ENCODE results near the gene C2orf69.
"Not testable (repeated sequence)": the region's sequence is repeated elsewhere in the genome, so short reads cannot be mapped to it uniquely, and the experiment has no call there.

C2orf69 gene, protein sequence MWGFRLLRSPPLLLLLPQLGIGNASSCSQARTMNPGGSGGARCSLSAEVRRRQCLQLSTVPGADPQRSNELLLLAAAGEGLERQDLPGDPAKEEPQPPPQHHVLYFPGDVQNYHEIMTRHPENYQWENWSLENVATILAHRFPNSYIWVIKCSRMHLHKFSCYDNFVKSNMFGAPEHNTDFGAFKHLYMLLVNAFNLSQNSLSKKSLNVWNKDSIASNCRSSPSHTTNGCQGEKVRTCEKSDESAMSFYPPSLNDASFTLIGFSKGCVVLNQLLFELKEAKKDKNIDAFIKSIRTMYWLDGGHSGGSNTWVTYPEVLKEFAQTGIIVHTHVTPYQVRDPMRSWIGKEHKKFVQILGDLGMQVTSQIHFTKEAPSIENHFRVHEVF

DNA sequence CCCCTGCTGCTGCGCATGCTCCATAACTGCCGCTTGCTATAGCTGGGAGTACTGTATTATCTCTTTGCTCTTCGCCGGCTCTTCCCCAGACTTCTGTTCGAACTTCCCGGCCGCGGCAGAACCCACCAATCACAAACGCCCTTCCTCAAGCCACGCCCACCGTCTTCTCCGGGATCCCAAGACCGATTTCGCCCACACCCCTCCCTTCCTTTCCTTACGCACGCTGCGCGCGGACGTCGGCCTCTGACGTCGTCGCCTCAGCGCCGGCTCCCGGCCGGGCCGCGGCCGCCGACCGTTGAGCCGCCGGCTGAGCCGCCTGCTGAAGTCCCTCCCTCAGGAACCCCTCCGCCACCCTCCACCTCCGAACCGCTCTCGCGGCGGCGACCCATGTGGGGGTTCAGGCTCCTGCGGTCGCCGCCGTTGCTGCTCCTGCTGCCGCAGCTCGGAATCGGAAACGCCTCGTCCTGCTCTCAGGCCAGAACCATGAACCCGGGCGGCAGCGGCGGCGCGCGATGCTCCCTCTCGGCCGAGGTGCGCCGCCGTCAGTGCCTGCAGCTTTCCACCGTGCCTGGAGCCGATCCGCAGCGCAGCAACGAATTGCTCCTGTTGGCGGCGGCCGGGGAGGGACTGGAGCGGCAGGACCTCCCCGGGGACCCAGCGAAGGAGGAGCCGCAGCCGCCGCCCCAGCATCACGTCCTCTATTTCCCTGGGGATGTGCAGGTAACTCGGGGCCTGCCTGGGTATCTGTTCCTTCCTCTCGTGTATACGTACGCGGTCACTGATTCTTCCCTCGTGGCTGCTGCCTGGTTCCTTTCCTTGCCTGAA is at the start of gene C2orf69:
C2orf69 (plus strand) TSS at position 242 of the 825 bp plus-strand sequence; CDS start at position 388, 146 bp downstream.
- peak; percentile 100 for DNase-seq

DNA sequence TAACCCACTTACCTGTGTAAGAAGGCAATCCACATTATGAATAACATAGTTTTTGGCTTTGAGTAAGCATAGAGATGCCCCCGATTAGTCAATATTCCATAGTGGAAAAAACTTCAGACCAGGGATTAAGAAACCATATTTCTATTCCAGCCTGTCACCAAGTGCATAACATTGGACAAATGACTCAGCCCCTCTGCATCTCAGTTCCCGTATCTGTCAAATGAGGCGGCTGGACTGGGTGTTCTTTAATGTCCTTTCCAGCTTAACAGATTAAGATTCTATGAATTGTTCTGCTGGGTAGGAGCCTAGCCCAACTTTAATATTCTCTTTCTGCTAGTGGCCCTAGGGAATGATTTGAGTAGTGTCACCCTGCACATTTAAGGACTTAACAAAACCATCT is 48.3 kb upstream of the C2orf69 start:
- DNase-seq = no peak

DNA sequence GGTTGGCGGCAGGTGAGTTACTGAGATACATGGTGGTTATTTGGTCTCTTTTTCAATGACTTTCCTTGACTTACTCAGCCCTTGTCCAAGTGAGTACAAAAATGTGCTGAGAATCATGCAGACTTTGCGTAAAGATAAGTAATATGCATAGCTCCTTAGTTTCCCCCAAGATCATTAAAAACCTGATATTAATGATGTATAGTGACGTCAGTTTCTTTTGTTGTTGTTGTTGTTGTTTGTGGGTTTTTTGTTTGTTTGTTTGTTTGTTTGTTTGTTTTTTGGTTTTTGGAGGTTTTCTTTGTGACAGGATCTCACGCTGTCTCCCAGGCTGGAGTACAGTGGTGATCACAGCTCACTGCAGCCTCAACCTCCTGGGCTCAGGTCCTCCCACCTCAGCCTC is 45.2 kb upstream of the C2orf69 start:
- no peak for DNase-seq

DNA sequence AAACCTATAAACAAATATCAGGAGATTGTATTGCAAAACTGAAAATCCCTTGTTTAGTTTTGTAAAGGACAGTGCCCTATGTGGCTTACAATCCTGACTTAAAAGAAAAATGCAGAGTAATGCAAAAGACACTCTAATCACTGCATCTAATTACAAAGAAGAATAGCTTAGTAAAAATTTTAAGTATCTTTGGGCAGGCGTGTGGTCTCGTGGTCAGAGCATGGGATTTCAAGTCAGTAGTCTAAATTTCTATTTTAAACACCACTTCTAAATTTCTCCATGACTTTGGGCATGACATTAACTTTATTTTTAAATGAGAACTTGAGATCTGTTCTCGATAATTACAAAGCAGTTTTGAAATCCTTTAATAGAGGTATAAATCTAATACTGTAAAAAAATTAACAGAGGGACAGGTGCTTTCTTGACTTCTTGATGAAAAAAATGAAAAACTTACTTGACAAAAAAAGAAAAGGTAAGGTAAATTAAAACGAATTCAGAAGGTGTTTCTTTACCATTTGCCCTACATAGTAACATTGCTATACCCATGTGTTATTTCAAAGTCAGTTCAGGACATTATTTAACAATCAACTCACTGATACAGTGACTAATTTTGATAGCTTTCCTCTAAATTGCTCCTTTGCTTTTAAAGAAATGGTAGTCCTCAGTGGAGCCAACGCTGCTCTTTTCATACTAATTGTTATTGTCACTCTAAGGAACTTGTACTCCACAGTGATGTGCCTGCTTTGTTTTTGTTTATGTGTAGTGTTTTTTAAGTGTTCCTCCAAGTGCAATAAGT is 42.5 kb upstream of the C2orf69 start:
- DNase-seq = no peak

DNA sequence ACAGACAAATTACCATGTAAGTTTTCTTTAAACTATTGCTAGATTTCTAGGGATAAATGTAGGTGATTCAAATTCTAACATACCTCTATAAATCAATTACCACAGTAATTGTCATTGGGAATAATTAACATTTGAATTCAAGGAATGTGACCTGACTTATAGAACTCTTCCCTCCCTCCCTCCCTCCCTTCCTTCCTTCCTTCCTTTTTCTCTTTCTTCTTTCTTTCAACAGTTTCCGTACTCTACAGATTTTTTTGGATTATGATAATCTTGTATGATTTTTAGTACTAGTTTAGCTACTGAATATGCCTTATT is 41.9 kb upstream of the C2orf69 start:
- no peak for DNase-seq

DNA sequence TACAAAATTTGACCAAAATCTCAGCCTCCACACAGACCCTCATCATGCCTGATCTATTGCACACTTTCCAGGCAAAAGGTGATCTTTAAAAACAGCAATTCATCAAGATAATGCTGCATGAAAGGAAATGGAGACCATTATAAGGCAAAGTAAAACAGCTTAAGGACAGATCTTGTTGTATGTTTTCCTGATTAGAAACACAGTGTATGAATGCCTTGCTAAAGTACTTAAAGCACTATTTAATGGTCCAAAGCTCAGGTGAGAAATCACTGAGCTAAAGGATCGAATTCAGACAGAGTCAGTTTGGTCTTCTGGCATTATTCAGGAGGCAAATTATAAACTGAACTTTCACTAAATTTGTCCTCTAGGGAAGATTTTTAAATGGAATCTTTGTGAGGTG is 41.4 kb upstream of the C2orf69 start:
- no peak for DNase-seq

DNA sequence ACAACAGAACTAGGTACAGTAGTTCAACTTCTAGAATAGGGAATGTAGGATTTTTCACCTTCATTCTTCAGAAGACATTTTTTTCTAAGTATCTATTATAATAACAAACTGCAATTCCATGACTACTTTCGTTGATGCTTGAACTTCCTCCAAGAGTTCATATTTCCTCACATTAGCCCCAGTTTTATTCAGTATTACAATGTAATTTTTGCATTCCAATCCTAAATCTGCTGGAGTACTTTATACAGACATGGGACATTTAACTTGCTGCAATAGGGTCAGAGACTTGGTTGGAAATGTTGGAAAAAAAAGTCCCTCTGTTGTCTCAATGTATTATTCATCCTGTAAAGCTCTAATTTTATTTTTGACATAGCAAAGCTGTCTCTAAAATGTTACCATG is 40.5 kb upstream of the C2orf69 start:
- no peak for DNase-seq

DNA sequence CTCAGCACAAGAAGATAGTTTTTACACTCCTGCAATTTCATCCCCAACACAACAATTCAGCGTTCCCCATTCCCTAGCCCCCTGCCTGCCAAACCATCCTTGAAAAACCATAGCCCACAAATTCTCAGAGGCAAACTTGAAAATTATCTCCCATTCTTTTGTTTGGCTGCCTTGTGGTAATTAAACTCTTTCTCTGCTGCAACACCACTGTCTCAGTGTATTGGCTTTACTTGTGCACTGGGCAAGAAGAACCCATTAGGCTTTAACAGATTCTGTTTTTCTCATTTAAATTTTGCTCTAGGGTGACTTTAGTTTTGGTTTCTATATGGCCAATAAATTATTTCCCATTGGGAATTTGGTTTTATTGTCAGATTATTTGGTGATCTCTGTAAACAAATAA is 36.9 kb upstream of the C2orf69 start:
- DNase-seq = no peak

DNA sequence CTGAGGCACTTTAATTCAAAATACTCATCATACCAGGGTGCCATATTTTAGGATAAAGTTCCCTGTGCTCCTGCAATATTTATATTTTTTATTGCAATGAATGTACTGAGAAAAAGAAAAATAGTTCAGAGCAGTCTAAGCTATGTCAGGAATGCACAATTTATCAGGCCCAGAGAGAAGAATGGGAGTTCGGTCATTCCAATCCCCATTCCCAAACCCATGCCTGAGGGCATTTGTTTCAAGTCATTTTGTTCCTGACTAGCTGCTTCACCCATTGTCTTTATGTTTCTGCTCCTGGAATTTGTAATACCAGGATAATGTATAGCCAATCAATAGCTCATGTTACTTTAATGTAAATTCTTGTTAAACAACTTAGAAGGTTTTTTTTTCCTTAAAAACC is 35.7 kb upstream of the C2orf69 start:
- no peak for DNase-seq

DNA sequence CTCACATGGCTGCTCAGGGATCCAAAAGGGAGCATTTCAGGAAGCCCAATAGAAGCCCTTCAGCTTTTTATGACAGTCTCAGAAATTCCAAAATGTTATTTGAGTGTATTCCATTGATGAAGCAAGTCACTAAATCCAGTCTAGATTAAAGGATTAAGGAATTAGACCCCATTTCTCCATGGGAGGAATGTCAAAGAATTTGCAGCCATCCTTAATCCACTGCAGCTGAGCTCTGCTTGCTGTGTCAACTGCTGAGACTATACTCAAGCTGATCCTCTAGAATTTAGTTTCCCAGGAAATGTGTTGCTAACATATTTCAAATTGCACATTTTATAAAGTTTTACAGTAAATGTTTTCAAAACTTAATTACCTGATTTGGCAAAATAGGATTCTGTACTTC is 28.4 kb upstream of the C2orf69 start:
- DNase-seq = no peak

DNA sequence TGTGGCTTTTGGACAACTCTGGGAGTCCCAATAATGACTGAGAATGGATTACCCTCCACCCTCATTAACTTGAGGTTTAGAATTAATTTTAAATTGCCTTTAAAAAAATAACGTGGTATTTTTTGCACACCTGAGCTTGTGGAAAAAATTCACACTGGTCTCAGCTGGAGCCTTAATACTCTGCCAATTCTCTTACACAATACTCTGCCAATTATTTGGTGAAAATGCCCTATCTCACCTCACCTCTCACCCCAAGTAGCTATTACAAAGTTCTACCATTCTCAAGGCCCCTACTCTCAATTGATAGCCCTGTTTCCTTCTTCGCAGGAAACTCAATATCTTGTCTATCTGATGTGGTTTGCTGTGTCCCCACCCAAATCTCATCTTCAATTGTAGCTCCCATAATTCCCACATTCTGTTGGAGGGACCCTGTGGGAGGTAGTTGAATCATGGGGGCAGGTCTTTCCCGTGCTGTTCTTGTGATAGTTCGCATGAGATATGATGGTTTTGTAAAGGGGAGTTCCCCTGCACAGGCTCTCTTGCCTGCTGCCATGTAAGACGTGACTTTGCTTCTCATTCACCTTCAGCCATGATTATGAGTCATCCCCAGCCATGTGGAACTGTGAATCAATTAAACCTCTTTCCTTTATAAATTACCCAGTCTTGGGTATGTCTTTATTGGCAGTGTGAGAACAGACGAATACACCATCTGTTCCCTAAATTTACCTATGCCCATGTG is 27.4 kb upstream of the C2orf69 start:
- no peak for DNase-seq

DNA sequence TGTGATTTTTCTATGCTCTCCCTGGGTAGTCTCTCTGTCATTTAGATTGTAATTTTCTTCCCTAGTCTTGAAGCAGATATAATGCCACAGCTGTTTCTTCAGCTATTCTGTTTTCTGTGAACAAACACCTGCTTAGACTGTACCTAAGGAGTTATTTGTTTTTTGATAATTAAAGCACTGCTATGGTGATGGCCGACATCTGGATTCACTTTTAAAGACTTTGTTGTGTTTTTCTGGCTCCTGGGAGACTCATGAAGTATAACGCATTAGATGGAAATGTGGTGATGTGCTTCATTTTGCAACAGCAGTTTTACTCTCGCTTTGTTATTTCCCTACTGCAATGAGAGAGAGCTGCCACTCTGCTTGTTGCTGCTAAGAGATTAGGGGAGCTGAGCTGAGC is 15.7 kb upstream of the C2orf69 start:
- no peak for DNase-seq

DNA sequence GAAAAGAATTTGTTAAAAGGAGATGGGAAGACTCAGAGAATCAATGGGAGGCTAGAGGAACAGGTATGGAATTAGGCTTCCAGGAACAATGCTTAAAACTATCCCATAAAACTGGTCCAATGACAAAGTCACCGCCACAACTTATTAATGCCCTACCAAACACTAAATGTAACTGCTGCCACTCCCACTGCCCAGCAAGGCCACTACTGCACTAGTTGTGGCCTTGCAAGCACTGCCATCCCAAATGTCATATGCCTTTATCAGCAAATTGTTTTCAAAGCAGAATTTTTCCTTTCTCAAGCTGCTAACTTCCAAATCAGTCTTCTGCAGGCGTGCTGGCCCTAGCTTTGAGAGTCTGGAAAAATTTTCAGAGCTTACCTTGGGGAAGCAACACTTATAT is 14.5 kb upstream of the C2orf69 start:
- DNase-seq = no peak

DNA sequence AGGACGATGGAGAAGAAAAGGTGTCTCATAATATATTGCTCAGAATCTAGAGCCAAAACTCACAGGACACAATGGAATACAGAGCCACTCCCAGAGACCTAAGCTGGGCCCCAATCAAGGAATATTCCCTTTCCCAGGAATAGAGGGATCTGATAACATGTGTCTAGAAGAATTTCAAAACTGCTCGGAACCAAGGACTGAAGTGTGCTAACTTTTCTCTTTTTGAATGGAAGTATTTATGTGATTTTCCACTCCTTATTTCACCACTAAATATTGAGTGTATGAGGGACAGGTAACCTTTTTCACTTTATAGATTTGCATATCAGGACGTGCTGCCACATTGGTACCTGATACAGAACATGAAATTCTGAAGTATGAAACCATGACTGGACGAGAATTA is 9.2 kb upstream of the C2orf69 start:
- no peak for DNase-seq

DNA sequence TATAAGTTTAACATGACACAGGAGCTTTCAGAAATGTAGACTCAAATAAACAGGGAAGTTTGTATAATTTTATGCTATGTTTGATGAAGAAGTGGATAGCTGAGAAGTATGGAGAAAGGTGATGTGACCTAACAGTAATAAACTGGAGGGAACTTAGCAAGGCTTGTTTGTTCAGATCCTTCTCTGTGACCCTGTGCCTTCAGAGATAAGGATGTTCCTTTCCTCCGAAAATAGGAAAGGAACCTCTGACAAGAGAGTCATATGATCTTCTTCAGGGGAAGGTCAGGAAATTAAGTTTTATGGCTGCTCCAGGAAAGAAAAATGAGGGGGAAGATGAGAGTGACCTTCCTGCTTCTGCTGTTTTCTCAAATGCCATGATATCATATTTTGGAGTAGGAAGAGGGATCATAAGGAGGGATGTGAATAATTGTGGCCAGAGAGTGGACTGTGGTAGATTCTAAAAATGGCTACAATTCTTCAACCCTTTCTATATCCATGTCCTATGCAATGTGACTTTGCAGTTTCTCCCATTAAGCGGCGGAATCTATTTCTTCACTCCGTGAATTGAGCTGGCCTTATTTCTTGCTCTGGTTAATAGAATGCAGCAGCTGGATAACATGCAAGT is 8.5 kb upstream of the C2orf69 start:
- no peak for DNase-seq

DNA sequence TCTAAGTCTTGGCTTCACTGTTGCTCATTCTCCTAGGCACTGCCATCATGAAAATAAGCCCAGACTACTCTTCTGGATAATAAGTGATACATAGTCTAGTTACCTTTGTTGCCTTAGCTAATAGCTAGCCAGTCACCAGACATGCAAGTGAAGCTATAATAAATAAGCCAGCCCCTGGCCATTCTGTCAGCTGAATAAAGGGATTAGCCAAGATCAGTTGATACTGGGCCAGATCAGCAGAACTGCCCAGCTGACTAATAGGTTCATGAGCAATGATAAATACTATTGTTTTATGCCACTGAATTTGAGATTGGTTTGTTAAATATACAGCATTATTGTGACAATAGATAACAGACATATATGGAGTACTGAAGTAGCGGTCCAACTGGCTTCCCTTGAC is 8.0 kb upstream of the C2orf69 start:
- DNase-seq = no peak

DNA sequence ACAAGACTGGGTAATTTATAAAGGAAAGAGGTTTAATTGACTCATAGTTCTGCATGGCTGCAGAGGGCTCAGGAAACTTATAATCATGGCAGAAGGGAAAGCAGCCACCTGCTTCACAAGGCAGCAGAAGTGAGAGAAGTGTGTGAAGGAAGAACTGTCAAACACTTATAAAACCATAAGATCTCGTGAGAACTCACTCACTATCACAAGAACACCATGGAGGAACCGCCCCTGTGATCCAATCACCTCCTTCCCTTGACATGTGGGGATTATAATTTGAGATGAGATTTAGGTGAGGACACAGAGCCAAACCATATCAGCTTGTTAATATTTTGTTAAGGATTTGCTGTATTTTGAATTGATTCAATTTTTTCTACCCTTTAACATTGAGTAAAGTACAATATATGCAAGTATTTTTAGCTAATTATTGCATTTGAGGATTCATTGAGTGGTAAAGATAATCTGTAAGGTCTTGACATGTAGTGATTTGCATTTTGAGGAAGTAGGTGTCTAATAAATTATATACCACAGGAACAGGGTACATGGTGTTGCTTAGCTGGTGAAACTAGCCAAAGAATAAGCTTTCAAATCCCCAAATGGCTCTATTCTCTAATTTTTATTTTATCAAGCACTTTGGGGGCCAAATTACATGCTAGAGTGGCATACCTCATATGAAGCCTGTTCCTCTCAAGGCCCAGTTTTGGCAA is 3.9 kb upstream of the C2orf69 start:
- DNase-seq = no peak

DNA sequence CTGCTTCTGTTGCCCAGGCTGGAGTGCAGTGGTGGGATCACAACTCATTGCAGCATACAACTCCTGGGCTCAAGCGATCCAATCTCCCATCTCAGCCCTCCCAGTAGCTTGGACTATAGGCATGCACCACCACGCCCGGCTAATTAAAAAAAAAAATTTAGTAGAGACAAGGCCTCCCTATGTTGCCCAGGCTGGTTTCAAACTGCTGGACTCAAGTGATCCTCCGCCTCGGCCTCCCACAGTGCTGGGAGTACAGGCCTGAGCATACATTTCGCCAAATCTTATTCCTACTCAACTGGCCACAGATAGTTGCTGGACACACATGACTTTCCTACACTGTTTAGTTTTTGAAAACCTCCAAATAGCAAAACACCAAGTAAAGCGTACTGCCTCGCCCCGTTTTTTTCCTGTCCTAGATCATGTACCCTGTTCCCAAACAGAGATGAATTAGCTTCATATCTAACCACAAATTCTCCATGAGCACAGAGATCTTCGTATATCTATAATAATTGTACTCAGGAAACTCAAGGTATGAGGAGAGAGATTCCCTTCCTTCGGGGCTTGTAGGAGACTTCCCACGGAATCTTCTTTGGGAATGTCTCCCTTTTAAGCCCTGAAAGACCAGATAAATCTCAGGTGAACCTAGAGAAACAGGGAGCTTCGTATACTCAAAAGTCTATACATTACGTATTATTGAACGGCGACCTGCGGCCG is 598 bp upstream of the C2orf69 start:
- no peak for DNase-seq

DNA sequence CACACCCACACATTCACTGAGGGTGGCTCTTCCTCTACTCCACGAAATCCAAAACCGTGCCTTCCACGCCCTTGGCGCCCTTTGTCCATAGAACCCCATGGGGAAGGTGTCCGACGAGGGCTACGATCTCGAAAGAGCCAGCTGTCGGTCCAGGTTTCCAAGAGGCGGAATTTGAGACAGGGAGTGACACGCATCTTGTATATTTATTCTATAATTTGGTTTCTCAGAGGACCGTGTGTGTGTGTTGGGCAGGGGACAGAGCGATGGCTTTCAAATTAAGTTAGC is 726 bp downstream of the C2orf69 start:
- DNase-seq = peak; percentile 55

DNA sequence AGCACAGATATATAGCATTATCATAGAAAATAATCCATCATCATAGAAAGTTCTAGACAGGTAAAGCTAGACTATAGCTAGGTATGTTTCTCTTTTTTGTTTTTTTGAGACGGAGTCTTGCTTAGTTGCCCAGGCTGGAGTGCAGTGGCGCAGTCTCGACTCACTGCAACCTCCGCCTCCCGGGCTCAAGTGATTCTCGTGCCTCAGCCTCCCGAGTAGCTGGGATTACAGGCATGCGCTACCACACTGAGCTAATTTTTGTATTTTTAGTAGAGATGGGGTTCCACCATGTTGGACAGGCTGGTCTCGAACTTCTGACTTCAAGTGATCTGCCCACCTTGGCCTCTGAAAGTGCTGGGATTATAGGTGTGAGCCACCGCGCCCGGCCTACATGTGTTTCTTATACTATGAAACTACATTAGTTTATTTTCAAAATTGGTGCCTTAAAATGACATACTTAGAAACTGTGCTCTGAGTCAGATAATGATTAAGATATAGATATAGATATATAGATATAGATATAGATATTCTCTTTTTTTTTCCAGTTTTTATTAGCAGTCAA is 1.5 kb downstream of the C2orf69 start:
- DNase-seq = not testable (repeated sequence)

DNA sequence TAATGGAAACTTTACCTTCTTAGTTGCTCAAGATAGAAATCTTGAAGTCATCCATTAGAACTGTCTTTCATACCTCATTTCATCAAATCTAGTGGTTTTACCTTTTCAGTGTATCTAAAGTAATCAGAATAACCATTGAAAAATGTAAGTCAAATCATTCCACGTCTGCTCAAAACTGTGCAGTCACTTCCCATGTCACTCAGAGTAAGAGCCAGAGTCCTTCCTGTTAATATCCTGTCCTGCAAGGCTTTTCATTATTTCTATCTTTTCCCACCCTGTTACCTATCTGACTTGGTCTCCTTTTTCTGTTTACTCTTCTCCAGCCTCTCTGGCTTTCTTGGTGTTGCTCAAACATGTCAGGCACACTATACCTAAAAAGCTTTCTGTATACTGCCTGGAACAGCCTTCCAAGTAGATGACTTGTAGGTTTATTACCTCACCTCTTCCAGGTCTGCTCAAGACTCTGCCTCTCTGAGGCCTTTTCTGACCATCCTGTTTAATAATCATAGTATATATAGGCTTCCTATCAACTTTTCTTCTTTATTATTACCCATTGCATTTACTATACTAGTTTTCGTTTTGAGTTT is 3.4 kb downstream of the C2orf69 start:
- DNase-seq = no peak
